Activated CD8-positive, alpha-beta T cell treated with anti-CD3 and anti-CD28 coated beads for 36 hours (primary cell): ENCODE data around the gene CRISP2. TPM values are rescaled to one million over a fixed set of nuclear protein-coding genes. Genes with fewer than 3 reads are reported as not detected.
"Not testable (repeated sequence)": the region's sequence is repeated elsewhere in the genome, so short reads cannot be mapped to it uniquely, and the experiment has no call there.

Source experiments
- ATAC-seq: fragments of 200-7000 bp; cut with Tn5 transposase; one replicate; pipeline ENCODE4 v1.10.0; 2021; ENCODE audit warnings: mild to moderate bottlenecking, moderate library complexity
- CTCF ChIA-PET: fragments of 350-600 bp; sonication (Branson Sonifier 250); formaldehyde crosslinking; loops from one replicate; lab custom pipeline; 2021; ENCODE audit warnings: antibody characterized with exemption; lab: Charles Lee
- POLR2A ChIA-PET: fragments of 350-600 bp; sonication (Branson Sonifier 250); formaldehyde crosslinking; loops from one replicate; lab custom pipeline; 2021; ENCODE audit warnings: antibody characterized with exemption; lab: Charles Lee
- DNase-seq: peaks from one replicate; pipeline ENCODE4 v3.0.0-alpha.2; 2020
- H3K27ac Mint-ChIP-seq: one replicate; pipeline ENCODE4 v1.8.0; 2021; ENCODE audit warnings: mild to moderate bottlenecking, mixed read lengths
- H3K27me3 Mint-ChIP-seq: one replicate; pipeline ENCODE4 v1.8.0; 2021; ENCODE audit warnings: mixed read lengths
- H3K36me3 Mint-ChIP-seq: one replicate; pipeline ENCODE4 v1.8.0; 2021; ENCODE audit warnings: low read depth, mixed read lengths
- H3K4me1 Mint-ChIP-seq: one replicate; pipeline ENCODE4 v1.8.0; 2021; ENCODE audit warnings: low read depth, mixed read lengths
- H3K4me3 Mint-ChIP-seq: one replicate; pipeline ENCODE4 v1.8.0; 2021; ENCODE audit warnings: mild to moderate bottlenecking, moderate library complexity, mixed read lengths
- H3K9me3 Mint-ChIP-seq: one replicate; pipeline ENCODE4 v1.8.0; 2021; ENCODE audit warnings: mixed read lengths
- intact Hi-C: fragments of 100-400 bp; cut with micrococcal nuclease; formaldehyde crosslinking; loops from one replicate; pipeline ENCODE4 v1.10.0; 2022
- total RNA-seq, 2 experiments: library from RNA; stranded (reverse); gene quantifications; one replicate each; pipeline ENCODE4 v1.2.3, GENCODE V29; 2021
- TF ChIP-seq, protein P1 (sequence below): fragments of 200-600 bp; IDR thresholded peaks from one replicate; pipeline ENCODE4 v1.8.0; 2022; ENCODE audit warnings: antibody characterized with exemption, mild to moderate bottlenecking

The CRISP2 gene
- total RNA-seq, 2 experiments from 2014 or later = not detected

DNA sequence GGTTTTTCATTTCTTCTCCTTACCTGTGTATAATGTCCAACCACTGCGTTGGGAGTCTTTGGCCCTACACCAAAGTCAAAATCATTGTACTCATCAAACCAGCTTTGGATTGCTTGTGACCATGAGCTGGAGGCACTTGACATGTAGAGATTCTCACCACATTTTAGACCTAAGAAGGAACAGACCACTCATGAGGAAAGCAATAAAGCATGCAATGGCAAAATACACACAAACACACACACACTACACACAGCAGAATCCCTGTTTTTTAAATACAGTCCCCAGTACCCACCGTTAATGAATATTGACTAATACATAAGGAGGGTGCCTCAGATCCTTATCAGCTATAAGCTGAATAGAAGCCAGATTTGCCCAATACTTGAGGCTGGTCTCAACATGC lies 20.3 kb upstream of the CRISP2 start:
- ChIA-PET POLR2A (no interaction called here), CTCF (no interaction called here)
- DNase-seq = no peak
- TF ChIP-seq, protein P1, sequence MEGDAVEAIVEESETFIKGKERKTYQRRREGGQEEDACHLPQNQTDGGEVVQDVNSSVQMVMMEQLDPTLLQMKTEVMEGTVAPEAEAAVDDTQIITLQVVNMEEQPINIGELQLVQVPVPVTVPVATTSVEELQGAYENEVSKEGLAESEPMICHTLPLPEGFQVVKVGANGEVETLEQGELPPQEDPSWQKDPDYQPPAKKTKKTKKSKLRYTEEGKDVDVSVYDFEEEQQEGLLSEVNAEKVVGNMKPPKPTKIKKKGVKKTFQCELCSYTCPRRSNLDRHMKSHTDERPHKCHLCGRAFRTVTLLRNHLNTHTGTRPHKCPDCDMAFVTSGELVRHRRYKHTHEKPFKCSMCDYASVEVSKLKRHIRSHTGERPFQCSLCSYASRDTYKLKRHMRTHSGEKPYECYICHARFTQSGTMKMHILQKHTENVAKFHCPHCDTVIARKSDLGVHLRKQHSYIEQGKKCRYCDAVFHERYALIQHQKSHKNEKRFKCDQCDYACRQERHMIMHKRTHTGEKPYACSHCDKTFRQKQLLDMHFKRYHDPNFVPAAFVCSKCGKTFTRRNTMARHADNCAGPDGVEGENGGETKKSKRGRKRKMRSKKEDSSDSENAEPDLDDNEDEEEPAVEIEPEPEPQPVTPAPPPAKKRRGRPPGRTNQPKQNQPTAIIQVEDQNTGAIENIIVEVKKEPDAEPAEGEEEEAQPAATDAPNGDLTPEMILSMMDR = no peak
- no peak overlapping the region for H3K27ac Mint-ChIP-seq
- H3K9me3 Mint-ChIP-seq = no peaks in the 10 kb centered on the region
- no peak for ATAC-seq
- no peaks in the 10 kb centered on the region for H3K4me1 Mint-ChIP-seq
- no peaks in the 10 kb centered on the region for H3K36me3 Mint-ChIP-seq
- H3K27me3 Mint-ChIP-seq = no peaks in the 10 kb centered on the region
- intact Hi-C loops = no loop called here
- no peak overlapping the region for H3K4me3 Mint-ChIP-seq

DNA sequence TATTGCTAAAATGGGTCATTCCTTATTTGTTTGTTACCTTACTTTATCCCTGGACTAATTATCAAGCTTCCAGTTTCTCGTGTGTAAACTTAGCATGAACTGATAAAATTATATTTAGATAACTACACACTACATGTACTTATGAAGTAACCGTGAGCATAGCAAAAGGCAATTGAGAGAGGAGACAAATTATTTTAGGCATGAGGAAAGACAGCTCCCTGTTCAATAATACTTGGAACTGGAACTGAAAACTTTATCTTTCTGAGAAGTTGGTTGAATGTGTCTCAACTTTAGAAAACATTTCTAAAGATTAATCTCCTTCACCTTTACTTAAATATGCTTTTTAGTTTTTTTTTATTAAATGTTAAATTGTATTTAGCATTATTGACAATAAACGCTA lies 19.4 kb upstream of the CRISP2 start:
- H3K4me3 Mint-ChIP-seq = no peak overlapping the region
- no peak for ATAC-seq
- H3K9me3 Mint-ChIP-seq = no peaks in the 10 kb centered on the region
- intact Hi-C loops = no loop called here
- no peak for DNase-seq
- H3K4me1 Mint-ChIP-seq = no peaks in the 10 kb centered on the region
- no peaks in the 10 kb centered on the region for H3K27me3 Mint-ChIP-seq
- no peaks in the 10 kb centered on the region for H3K36me3 Mint-ChIP-seq
- no peak overlapping the region for H3K27ac Mint-ChIP-seq
- POLR2A ChIA-PET = no interaction called here
- TF ChIP-seq, protein P1 = no peak
- CTCF ChIA-PET = no interaction called here

DNA sequence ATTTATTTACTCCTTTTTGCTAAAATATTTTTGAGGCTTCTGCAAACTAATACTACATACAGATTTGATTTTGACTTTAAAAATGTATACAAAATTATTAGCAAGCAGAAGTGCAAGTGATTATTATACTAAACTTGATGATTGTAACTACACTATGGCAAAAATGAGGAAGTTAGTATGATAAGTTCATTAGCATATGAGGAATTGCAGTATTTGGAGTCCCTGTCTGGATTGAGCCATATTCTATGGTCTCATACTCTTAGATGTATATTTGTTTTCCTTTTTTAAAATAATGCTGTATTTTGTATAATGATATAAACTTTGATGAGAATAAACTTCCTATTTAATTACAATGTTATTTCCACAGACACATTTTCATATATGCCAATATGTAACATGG lies 16.9 kb upstream of the CRISP2 start:
- POLR2A ChIA-PET = no interaction called here
- no peak for ATAC-seq
- intact Hi-C loops = no loop called here
- Mint-ChIP-seq H3K4me1 (no peaks in the 10 kb centered on the region), H3K27ac (no peak overlapping the region), H3K36me3 (no peaks in the 10 kb centered on the region), H3K27me3 (no peaks in the 10 kb centered on the region), H3K4me3 (no peak overlapping the region), H3K9me3 (no peaks in the 10 kb centered on the region)
- DNase-seq = no peak
- CTCF ChIA-PET = no interaction called here
- TF ChIP-seq, protein P1 = no peak

DNA sequence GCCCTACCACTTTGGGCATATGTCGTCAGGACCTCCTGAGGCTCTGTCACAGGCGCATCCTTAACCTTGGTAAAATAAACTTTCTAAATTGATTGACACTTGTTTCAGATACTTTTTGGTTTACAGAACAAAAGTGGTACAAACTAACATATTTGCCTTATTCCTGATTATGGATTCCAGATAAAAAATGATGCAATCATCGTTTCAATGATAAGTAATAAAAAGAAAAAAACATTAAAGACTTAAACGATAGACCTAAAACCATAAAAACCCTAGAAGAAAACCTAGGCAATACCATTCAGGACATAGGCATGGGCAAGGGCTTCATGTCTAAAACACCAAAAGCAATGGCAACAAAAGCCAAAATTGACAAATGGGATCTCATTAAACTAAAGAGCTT lies 10.6 kb upstream of the CRISP2 start:
- DNase-seq, H3K4me3 Mint-ChIP-seq, H3K27ac Mint-ChIP-seq, CTCF ChIA-PET, intact Hi-C loops, H3K27me3 Mint-ChIP-seq, H3K36me3 Mint-ChIP-seq, H3K9me3 Mint-ChIP-seq, POLR2A ChIA-PET, H3K4me1 Mint-ChIP-seq, ATAC-seq: not testable (repeated sequence)

DNA sequence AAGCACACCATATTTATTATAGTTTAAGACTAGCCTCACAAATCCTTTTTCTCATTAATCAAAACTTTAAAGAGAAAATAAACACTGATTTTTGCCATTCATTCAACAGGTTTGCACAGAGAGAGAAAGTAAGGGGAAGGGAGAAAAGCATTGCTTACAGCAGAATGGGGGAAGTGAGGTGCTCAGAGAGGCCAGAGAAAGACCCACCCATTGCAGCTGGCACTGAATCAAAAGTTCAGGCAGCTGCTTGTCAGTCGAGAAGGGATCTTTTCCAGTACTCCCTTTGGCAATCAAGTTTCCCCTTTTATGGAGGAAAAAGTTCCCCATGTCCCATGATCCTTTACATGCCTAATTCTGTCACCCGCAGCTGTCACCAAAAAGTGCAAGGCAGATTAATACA lies 8.0 kb upstream of the CRISP2 start:
- H3K27me3 Mint-ChIP-seq = no peaks in the 10 kb centered on the region
- POLR2A ChIA-PET = no interaction called here
- TF ChIP-seq, protein P1 = no peak
- DNase-seq = no peak
- H3K27ac Mint-ChIP-seq = no peak overlapping the region
- no peak overlapping the region for H3K4me3 Mint-ChIP-seq
- CTCF ChIA-PET = no interaction called here
- no peaks in the 10 kb centered on the region for H3K36me3 Mint-ChIP-seq
- no peaks in the 10 kb centered on the region for H3K4me1 Mint-ChIP-seq
- H3K9me3 Mint-ChIP-seq = peaks cover 2% of the 10 kb centered on the region
- intact Hi-C loops = no loop called here
- ATAC-seq = no peak

DNA sequence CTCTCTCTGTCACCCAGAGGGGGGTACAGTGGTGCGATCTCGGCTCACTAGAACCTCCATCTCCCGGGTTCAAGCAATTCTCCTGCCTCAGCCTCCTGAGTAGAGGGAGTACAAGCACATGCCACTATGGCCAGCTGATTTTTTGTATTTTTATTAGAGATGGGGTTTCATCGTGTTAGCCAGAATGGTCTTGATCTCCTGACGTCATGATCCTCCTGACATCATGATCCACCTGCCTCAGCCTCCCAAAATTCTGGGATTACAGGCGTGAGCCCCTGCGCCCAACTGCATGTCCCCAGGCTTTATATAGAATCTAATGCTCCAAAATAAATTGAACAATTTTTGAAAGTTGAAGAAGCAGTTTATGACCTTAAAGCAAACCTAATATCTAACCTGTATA lies 7.0 kb upstream of the CRISP2 start:
- ChIA-PET CTCF (no interaction called here), POLR2A (no interaction called here)
- DNase-seq (no peak), ATAC-seq (no peak)
- no peaks in the 10 kb centered on the region for H3K4me1 Mint-ChIP-seq
- no peaks in the 10 kb centered on the region for H3K27me3 Mint-ChIP-seq
- H3K4me3 Mint-ChIP-seq = no peak overlapping the region
- H3K9me3 Mint-ChIP-seq = peaks cover 2% of the 10 kb centered on the region
- TF ChIP-seq, protein P1 = no peak
- no peaks in the 10 kb centered on the region for H3K36me3 Mint-ChIP-seq
- intact Hi-C loops = no loop called here
- no peak overlapping the region for H3K27ac Mint-ChIP-seq
